ENCODE measurements around the gene ADAM17. TPM values are rescaled to one million over a fixed set of nuclear protein-coding genes. Genes with fewer than 3 reads are reported as not detected.

ADAM17 gene
- total and polyA plus RNA-seq, 10 of the 15 experiments (the other 5 are each of a cell fraction or from before 2014, with no cell fraction given), result 2.3 to 18.5 (median 13.4) TPM

- ChIA-PET POLR2A (interaction anchor here (0.9 kb wide), 1 partner anchor 12 kb away, joined by 3 read pairs; no protein-coding TSS in a partner anchor), RAD21 (ENCODE audit: unreplicated experiment) (no interaction called here), CTCF (interaction anchor here (0.6 kb wide), 1 partner anchor 17 kb away, joined by 3 read pairs; no protein-coding TSS in a partner anchor), SMC1A (ENCODE audit: uncharacterized antibody, unreplicated experiment) (interaction anchor here (0.6 to 1.3 kb wide), 2 partner anchors 16 to 133 kb away, joined by 3 read pairs; no protein-coding TSS in a partner anchor)
- Histone ChIP-seq H3K4me1 (ENCODE audit: control insufficient read depth, insufficient read depth, low read length) (no peaks in the 10 kb centered on the region), H3K9ac (ENCODE audit: control insufficient read depth, insufficient read depth, low read length) (no peak overlapping the region), H4K20me1 (ENCODE audit: control insufficient read depth, insufficient read depth) (no peaks in the 10 kb centered on the region; the same call in 1 of the 2 replicates), H3K27me3 (replicated peaks in 1 of 2; ENCODE audit: control insufficient read depth in 2 of 2, insufficient read depth in 2 of 2, low read length in 1 of 2) (no peaks in the 10 kb centered on the region), H3K27ac (ENCODE audit: control insufficient read depth, insufficient read depth) (no peak overlapping the region), H3K4me2 (ENCODE audit: control insufficient read depth, insufficient read depth) (no peak overlapping the region), H3K36me3 (ENCODE audit: control insufficient read depth in 2 of 2, insufficient read depth in 2 of 2, low read length in 1 of 2) (peaks cover 0 to under 1% of the 10 kb centered on the region in 2 experiments; a peak in 1 of 4 replicates), H3K79me2 (ENCODE audit: control insufficient read depth, insufficient read depth, low read length) (no peaks in the 10 kb centered on the region), H3K9me3 (replicated peaks; ENCODE audit: control insufficient read depth, insufficient read depth, low read length) (no peaks in the 10 kb centered on the region), H3K4me3 (no peak overlapping the region), H2AFZ (ENCODE audit: control insufficient read depth, low read depth, low read length) (no peak overlapping the region)
- 86% methylated on average over 9 of the region's 9 CpGs for WGBS (ENCODE audit: insufficient coverage, insufficient replicate concordance, low lambda C conversion rate, missing lambda C conversion rate)
- in situ Hi-C loops (cut with MboI) (no loop called here), intact Hi-C loops (cut with micrococcal nuclease; ENCODE audit: unreplicated experiment) (no loop called here)
- no peak for FAIRE-seq
- no peak for DNase-seq (ENCODE audit: low read depth, low spot score)
- no peak for ATAC-seq
- no TSS peak for BruUV-seq (replicated peaks)
- TF ChIP-seq CEBPB (IDR thresholded peaks at IDR 0.05; ENCODE audit: borderline replicate concordance in 1 of 2, low read depth in 2 of 2, low read length in 2 of 2), result no peak
- no peak for TF ChIP-seq MAX (IDR thresholded peaks at IDR 0.05; ENCODE audit: low read depth, low read length)
- TF ChIP-seq, protein P1, sequence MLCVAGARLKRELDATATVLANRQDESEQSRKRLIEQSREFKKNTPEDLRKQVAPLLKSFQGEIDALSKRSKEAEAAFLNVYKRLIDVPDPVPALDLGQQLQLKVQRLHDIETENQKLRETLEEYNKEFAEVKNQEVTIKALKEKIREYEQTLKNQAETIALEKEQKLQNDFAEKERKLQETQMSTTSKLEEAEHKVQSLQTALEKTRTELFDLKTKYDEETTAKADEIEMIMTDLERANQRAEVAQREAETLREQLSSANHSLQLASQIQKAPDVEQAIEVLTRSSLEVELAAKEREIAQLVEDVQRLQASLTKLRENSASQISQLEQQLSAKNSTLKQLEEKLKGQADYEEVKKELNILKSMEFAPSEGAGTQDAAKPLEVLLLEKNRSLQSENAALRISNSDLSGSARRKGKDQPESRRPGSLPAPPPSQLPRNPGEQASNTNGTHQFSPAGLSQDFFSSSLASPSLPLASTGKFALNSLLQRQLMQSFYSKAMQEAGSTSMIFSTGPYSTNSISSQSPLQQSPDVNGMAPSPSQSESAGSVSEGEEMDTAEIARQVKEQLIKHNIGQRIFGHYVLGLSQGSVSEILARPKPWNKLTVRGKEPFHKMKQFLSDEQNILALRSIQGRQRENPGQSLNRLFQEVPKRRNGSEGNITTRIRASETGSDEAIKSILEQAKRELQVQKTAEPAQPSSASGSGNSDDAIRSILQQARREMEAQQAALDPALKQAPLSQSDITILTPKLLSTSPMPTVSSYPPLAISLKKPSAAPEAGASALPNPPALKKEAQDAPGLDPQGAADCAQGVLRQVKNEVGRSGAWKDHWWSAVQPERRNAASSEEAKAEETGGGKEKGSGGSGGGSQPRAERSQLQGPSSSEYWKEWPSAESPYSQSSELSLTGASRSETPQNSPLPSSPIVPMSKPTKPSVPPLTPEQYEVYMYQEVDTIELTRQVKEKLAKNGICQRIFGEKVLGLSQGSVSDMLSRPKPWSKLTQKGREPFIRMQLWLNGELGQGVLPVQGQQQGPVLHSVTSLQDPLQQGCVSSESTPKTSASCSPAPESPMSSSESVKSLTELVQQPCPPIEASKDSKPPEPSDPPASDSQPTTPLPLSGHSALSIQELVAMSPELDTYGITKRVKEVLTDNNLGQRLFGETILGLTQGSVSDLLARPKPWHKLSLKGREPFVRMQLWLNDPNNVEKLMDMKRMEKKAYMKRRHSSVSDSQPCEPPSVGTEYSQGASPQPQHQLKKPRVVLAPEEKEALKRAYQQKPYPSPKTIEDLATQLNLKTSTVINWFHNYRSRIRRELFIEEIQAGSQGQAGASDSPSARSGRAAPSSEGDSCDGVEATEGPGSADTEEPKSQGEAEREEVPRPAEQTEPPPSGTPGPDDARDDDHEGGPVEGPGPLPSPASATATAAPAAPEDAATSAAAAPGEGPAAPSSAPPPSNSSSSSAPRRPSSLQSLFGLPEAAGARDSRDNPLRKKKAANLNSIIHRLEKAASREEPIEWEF (IDR thresholded peaks at IDR 0.05; ENCODE audit: insufficient replicate concordance, low read depth, low read length), result no peak
- no peak for TF ChIP-seq CREB1 (IDR thresholded peaks at IDR 0.05; ENCODE audit: low read depth)
- TF ChIP-seq, protein P2, sequence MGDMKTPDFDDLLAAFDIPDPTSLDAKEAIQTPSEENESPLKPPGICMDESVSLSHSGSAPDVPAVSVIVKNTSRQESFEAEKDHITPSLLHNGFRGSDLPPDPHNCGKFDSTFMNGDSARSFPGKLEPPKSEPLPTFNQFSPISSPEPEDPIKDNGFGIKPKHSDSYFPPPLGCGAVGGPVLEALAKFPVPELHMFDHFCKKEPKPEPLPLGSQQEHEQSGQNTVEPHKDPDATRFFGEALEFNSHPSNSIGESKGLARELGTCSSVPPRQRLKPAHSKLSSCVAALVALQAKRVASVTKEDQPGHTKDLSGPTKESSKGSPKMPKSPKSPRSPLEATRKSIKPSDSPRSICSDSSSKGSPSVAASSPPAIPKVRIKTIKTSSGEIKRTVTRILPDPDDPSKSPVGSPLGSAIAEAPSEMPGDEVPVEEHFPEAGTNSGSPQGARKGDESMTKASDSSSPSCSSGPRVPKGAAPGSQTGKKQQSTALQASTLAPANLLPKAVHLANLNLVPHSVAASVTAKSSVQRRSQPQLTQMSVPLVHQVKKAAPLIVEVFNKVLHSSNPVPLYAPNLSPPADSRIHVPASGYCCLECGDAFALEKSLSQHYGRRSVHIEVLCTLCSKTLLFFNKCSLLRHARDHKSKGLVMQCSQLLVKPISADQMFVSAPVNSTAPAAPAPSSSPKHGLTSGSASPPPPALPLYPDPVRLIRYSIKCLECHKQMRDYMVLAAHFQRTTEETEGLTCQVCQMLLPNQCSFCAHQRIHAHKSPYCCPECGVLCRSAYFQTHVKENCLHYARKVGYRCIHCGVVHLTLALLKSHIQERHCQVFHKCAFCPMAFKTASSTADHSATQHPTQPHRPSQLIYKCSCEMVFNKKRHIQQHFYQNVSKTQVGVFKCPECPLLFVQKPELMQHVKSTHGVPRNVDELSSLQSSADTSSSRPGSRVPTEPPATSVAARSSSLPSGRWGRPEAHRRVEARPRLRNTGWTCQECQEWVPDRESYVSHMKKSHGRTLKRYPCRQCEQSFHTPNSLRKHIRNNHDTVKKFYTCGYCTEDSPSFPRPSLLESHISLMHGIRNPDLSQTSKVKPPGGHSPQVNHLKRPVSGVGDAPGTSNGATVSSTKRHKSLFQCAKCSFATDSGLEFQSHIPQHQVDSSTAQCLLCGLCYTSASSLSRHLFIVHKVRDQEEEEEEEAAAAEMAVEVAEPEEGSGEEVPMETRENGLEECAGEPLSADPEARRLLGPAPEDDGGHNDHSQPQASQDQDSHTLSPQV (IDR thresholded peaks at IDR 0.05), result no peak
- TF ChIP-seq FOXK2 (IDR thresholded peaks at IDR 0.05), result no peak
- no peak for TF ChIP-seq LARP7 (IDR thresholded peaks at IDR 0.05)
- TF ChIP-seq NFXL1 (IDR thresholded peaks at IDR 0.05; ENCODE audit: borderline replicate concordance), result no peak
- TF ChIP-seq ZNF217 (IDR thresholded peaks at IDR 0.05), result no peak
- no peak for TF ChIP-seq ZBED1 (IDR thresholded peaks at IDR 0.05; ENCODE audit: borderline replicate concordance)
- TF ChIP-seq CHD1 (IDR thresholded peaks at IDR 0.05; ENCODE audit: low read depth, low read length), result no peak
- TF ChIP-seq NR2C1 (IDR thresholded peaks at IDR 0.05), result no peak
- TF ChIP-seq POLR2AphosphoS5 (IDR thresholded peaks at IDR 0.05; ENCODE audit: low read length), result no peak
- no peak for TF ChIP-seq ATF7 (IDR thresholded peaks at IDR 0.05; ENCODE audit: low read depth)
- no peak for TF ChIP-seq MTA2 (IDR thresholded peaks at IDR 0.05; ENCODE audit: low read depth)
- TF ChIP-seq SREBF1 (IDR thresholded peaks at IDR 0.05; ENCODE audit: low read length), result no peak
Observed at GRCh38 chr2:9578467-9579235, 23.0 kb upstream of the ADAM17 start.

All from GM12878 (cell line).